Activated CD8-positive, alpha-beta memory T cell treated with anti-CD3 and anti-CD28 coated beads, Interleukin-2, amount 50 U/mL, for 48 hours (primary cell): ENCODE results near the gene GOLGA3.
"Not testable (repeated sequence)": the region's sequence is repeated elsewhere in the genome, so short reads cannot be mapped to it uniquely, and the experiment has no call there.

ENCODE experiments used
- DNase-seq: peaks from one replicate; pipeline ENCODE4 v3.0.0-alpha.2; 2020

The GOLGA3 gene

GRCh38 chr12:132847363-132848356 is 19.0 kb upstream of the GOLGA3 start:
- no peak for DNase-seq

GRCh38 chr12:132844681-132845080 is 16.0 kb upstream of the GOLGA3 start:
- not testable (repeated sequence) for DNase-seq

- no peak for DNase-seq
Observed at GRCh38 chr12:132842449-132843045, 13.9 kb upstream of the GOLGA3 start.

- no peak for DNase-seq
Observed at GRCh38 chr12:132841151-132841550, 12.5 kb upstream of the GOLGA3 start.

- DNase-seq = no peak
Observed at GRCh38 chr12:132840536-132840935, 11.9 kb upstream of the GOLGA3 start.

GRCh38 chr12:132839558-132840235 is 11.0 kb upstream of the GOLGA3 start:
- DNase-seq = no peak

- no peak for DNase-seq
Observed at GRCh38 chr12:132838410-132839080, 9.9 kb upstream of the GOLGA3 start.

- DNase-seq = no peak
Observed at GRCh38 chr12:132837693-132838409, 9.2 kb upstream of the GOLGA3 start.

- no peak for DNase-seq
Observed at GRCh38 chr12:132836795-132837331, 8.2 kb upstream of the GOLGA3 start.

- not testable (repeated sequence) for DNase-seq
Observed at GRCh38 chr12:132836230-132836629, 7.6 kb upstream of the GOLGA3 start.

GRCh38 chr12:132835076-132836025 is 6.7 kb upstream of the GOLGA3 start:
- DNase-seq = no peak

- no peak for DNase-seq
Observed at GRCh38 chr12:132834181-132834711, 5.6 kb upstream of the GOLGA3 start.

- DNase-seq = no peak
Observed at GRCh38 chr12:132833341-132833740, 4.7 kb upstream of the GOLGA3 start.

- no peak for DNase-seq
Observed at GRCh38 chr12:132831771-132832170, 3.1 kb upstream of the GOLGA3 start.

GRCh38 chr12:132827763-132828703 is 636 bp downstream of the GOLGA3 start:
- DNase-seq = peak; percentile 74

- no peak for DNase-seq
Observed at GRCh38 chr12:132825861-132826260, 2.8 kb downstream of the GOLGA3 start.

GRCh38 chr12:132825089-132825488 is 3.6 kb downstream of the GOLGA3 start:
- no peak for DNase-seq

GRCh38 chr12:132824053-132824452 is 4.6 kb downstream of the GOLGA3 start:
- DNase-seq = no peak

GRCh38 chr12:132818562-132818961 is 10.1 kb downstream of the GOLGA3 start:
- no peak for DNase-seq
